ENCODE results near the gene UPF1.

UPF1 gene

GRCh38 chr19:18905058-18905456, 73.3 kb downstream of the UPF1 start:
- no peak overlapping the region for H3K27ac ChIP-seq (ENCODE audit: extremely low read depth, low read depth, low read length)
- H3K4me1 ChIP-seq (ENCODE audit: control insufficient read depth, insufficient read depth, low read length): no peaks in the 10 kb centered on the region
- TF ChIP-seq ZNF341 (tag by site-specific recombination; IDR thresholded peaks at IDR 0.05; ENCODE audit: low read depth) (no peak), ZNF2 (tag by site-specific recombination; IDR thresholded peaks at IDR 0.05) (no peak), ZNF510 (tag by site-specific recombination; IDR thresholded peaks at IDR 0.05; ENCODE audit: insufficient replicate concordance) (no peak), GLIS1 (tag by site-specific recombination; IDR thresholded peaks at IDR 0.05) (peak; percentile 72), ZNF514 (tag by site-specific recombination; IDR thresholded peaks at IDR 0.05) (no peak), REST (tag by site-specific recombination; IDR thresholded peaks at IDR 0.05) (no peak)
- TF ChIP-seq, protein P1, sequence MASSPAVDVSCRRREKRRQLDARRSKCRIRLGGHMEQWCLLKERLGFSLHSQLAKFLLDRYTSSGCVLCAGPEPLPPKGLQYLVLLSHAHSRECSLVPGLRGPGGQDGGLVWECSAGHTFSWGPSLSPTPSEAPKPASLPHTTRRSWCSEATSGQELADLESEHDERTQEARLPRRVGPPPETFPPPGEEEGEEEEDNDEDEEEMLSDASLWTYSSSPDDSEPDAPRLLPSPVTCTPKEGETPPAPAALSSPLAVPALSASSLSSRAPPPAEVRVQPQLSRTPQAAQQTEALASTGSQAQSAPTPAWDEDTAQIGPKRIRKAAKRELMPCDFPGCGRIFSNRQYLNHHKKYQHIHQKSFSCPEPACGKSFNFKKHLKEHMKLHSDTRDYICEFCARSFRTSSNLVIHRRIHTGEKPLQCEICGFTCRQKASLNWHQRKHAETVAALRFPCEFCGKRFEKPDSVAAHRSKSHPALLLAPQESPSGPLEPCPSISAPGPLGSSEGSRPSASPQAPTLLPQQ (tag by site-specific recombination; IDR thresholded peaks at IDR 0.05): no peak
- CTCF ChIA-PET: interaction anchor here (0.9 kb wide), 1 partner anchor 9 kb away, joined by 3 read pairs; the partner anchor contains the start of gene CERS1
- no peaks in the 10 kb centered on the region for H3K9me3 ChIP-seq (ENCODE audit: control insufficient read depth, insufficient read depth, low read depth, low read length)
- POLR2A ChIA-PET: no interaction called here
- no peak overlapping the region for H3K4me3 ChIP-seq (ENCODE audit: low read depth, low read length)
- peaks cover 0 to 75% of the 10 kb centered on the region in 2 experiments; a peak in 2 of 3 replicates for H3K36me3 ChIP-seq (ENCODE audit: control insufficient read depth in 2 of 2, insufficient read depth in 1 of 2, low read length in 2 of 2)

DNA sequence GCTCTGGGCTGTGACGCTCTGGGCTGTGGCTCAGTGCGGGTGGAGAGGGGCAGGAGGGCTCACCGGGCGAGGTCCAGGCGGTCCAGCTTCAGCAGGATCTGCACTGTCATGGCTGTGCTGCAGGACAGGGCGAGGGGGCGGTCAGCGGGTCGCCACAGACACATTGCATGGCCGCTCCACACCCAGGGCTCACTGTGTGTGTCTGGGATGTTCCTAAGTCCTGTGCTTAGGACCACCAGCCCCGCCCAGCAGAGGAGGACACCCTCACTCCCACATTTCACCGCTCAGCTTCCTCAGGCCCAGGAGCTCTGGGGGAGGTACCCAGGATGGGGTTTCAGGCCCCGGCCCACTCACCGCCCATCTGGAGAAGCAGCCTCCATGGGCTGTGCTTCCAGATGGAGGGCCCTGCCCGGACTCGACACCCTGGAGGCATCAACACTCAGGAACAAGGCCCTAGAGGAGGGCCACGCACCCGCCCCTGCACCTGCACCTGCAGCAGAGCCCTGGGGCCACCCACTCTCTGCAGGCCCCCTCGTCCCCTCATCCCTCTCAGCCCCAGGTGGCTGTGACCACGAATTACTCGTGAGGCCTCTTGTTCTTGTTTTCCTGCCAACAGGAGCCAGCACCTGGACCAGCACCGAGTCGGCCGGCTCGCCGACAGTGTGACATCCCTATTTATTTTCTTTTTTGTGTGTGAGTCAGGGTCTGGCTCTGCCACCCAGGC, 73.9 kb downstream of the UPF1 start:
- no peaks in the 10 kb centered on the region for H3K9me3 ChIP-seq (ENCODE audit: control insufficient read depth, insufficient read depth, low read depth, low read length)
- no peak for TF ChIP-seq ZNF548 (tag by site-specific recombination; IDR thresholded peaks at IDR 0.05)
- TF ChIP-seq EGR2 (tag by site-specific recombination; IDR thresholded peaks at IDR 0.05; ENCODE audit: low read depth): peak; percentile 69; the same call in 1 of the 2 replicates
- TF ChIP-seq ZNF175 (tag by site-specific recombination; IDR thresholded peaks at IDR 0.05): no peak
- TF ChIP-seq ZFHX2 (tag by site-specific recombination; conservative IDR thresholded peaks at IDR 0.05): peak; percentile 67
- no peak for TF ChIP-seq FEZF1 (tag by site-specific recombination; IDR thresholded peaks at IDR 0.05)
- TF ChIP-seq, protein P2, sequence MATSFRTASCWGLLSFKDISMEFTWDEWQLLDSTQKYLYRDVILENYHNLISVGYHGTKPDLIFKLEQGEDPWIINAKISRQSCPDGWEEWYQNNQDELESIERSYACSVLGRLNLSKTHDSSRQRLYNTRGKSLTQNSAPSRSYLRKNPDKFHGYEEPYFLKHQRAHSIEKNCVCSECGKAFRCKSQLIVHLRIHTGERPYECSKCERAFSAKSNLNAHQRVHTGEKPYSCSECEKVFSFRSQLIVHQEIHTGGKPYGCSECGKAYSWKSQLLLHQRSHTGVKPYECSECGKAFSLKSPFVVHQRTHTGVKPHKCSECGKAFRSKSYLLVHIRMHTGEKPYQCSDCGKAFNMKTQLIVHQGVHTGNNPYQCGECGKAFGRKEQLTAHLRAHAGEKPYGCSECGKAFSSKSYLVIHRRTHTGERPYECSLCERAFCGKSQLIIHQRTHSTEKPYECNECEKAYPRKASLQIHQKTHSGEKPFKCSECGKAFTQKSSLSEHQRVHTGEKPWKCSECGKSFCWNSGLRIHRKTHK (tag by site-specific recombination; IDR thresholded peaks at IDR 0.05): no peak
- TF ChIP-seq ZNF23 (tag by site-specific recombination; IDR thresholded peaks at IDR 0.05; ENCODE audit: borderline replicate concordance): no peak
- TF ChIP-seq ZNF10 (tag by site-specific recombination; IDR thresholded peaks at IDR 0.05): no peak
- TF ChIP-seq ZNF658 (tag by site-specific recombination; IDR thresholded peaks at IDR 0.05): no peak
- TF ChIP-seq YY2 (tag by site-specific recombination; IDR thresholded peaks at IDR 0.05): no peak
- no peak for TF ChIP-seq ZNF37A (tag by site-specific recombination; IDR thresholded peaks at IDR 0.05)
- POLR2A ChIA-PET: no interaction called here
- no peak overlapping the region for H3K27ac ChIP-seq (ENCODE audit: extremely low read depth, low read depth, low read length)
- no peak overlapping the region for H3K4me3 ChIP-seq (ENCODE audit: low read depth, low read length)
- H3K36me3 ChIP-seq (ENCODE audit: control insufficient read depth in 2 of 2, insufficient read depth in 1 of 2, low read length in 2 of 2): peaks cover 0 to 75% of the 10 kb centered on the region in 2 experiments; a peak in 2 of 3 replicates
- CTCF ChIA-PET: interaction anchor here (0.6 kb wide), 1 partner anchor 87 kb away, joined by 3 read pairs; no protein-coding TSS in a partner anchor
- no peaks in the 10 kb centered on the region for H3K4me1 ChIP-seq (ENCODE audit: control insufficient read depth, insufficient read depth, low read length)

Measured in HEK293 (cell line).